HPDE6-E6E7 (cell line): ENCODE data around the gene NAP1L2.
"Not testable (repeated sequence)": the region's sequence is repeated elsewhere in the genome, so short reads cannot be mapped to it uniquely, and the experiment has no call there.

Experiments
- DNase-seq: peaks from one replicate; pipeline ENCODE4 v3.0.0; 2011; ENCODE audit warnings: missing footprints; ENCODE audit errors: extremely low spot score

Gene NAP1L2

GRCh38 chrX:73214426-73215094, at the start of gene NAP1L2:
Gene NAP1L2, minus strand, starts transcription at chrX:73214851. Its CDS starts 359 bp downstream, at chrX:73214492.
- DNase-seq, result no peak

- no peak for DNase-seq
Observed at GRCh38 chrX:73262991-73263390, 48.3 kb upstream of the NAP1L2 start.

- no peak for DNase-seq
Observed at GRCh38 chrX:73239242-73239641, 24.6 kb upstream of the NAP1L2 start.

GRCh38 chrX:73217621-73218020, 3.0 kb upstream of the NAP1L2 start:
- no peak for DNase-seq

GRCh38 chrX:73215246-73215645, 595 bp upstream of the NAP1L2 start:
- no peak for DNase-seq

GRCh38 chrX:73213734-73214425, 771 bp downstream of the NAP1L2 start:
- no peak for DNase-seq

- DNase-seq, result no peak
Observed at GRCh38 chrX:73206366-73206765, 8.3 kb downstream of the NAP1L2 start.

- DNase-seq, result no peak
Observed at GRCh38 chrX:73182502-73183114, 32.0 kb downstream of the NAP1L2 start.

GRCh38 chrX:73168945-73169344, 45.7 kb downstream of the NAP1L2 start:
- DNase-seq, result not testable (repeated sequence)
